PC-9 (cell line): Measurements from ENCODE around the gene RHOJ.

Source experiments
- CTCF ChIP-seq: fragments of 200-600 bp; sonication (generic); conservative IDR thresholded peaks from 2 replicates; pipeline ENCODE4 v1.6.1; 2017; ENCODE audit warnings: mixed run types, antibody characterized with exemption, mild to moderate bottlenecking, moderate library complexity
- EZH2 ChIP-seq: fragments of 200-600 bp; sonication (generic); IDR thresholded peaks from 2 replicates; pipeline ENCODE4 v1.8.0; 2017; ENCODE audit warnings: antibody characterized with exemption, low read depth

- TF ChIP-seq CTCF (no peak), EZH2 (no peak)
Measured at GRCh38 chr14:63296060-63296563, 91.9 kb downstream of the RHOJ start.
